HCT116 (cell line): Measurements from ENCODE around the gene NOL4L.

Experiments used
- EZH2 ChIP-seq: fragments of 200-600 bp; sonication (generic); IDR thresholded peaks from 2 replicates; pipeline ENCODE4 v1.6.1; 2017; ENCODE audit warnings: antibody characterized with exemption, mixed run types
- EZH2phosphoT487 ChIP-seq: fragments of 200-600 bp; IDR thresholded peaks from 2 replicates; pipeline ENCODE4 v1.6.1; 2018; ENCODE audit warnings: antibody characterized with exemption, borderline replicate concordance
- JUND ChIP-seq: IDR thresholded peaks from 2 replicates; pipeline ENCODE4 v1.6.1; 2012
- POLR2A ChIP-seq: IDR thresholded peaks from 2 replicates; pipeline ENCODE4 v1.7.0; 2011; ENCODE audit warnings: borderline replicate concordance; ENCODE audit not compliant: insufficient read depth, insufficient read length; ENCODE audit errors: extremely low read depth
- YY1 ChIP-seq: IDR thresholded peaks from 2 replicates; pipeline ENCODE4 v1.6.1; 2011; ENCODE audit warnings: low read length, low read depth, moderate library complexity, mild to moderate bottlenecking; ENCODE audit not compliant: insufficient replicate concordance; ENCODE audit errors: extremely low read depth
- TF ChIP-seq, protein P1 (sequence below), 3 experiments: fragments of 200-600 bp in 1 of 3; sonication (generic) in 1 of 3; IDR thresholded peaks in 2 of 3; conservative IDR thresholded peaks in 1 of 3; 2 replicates each; pipeline ENCODE4 v1.5.1; 2012 to 2017; ENCODE audit warnings: low read depth in 2 of 3, low read length in 2 of 3, antibody characterized with exemption in 1 of 3, borderline replicate concordance in 1 of 3, control low read depth in 1 of 3, mild to moderate bottlenecking in 1 of 3, mixed read lengths in 1 of 3, mixed run types in 1 of 3, moderate library complexity in 1 of 3; ENCODE audit not compliant: insufficient read depth in 1 of 3
- TF ChIP-seq, protein P2 (sequence below): IDR thresholded peaks from 2 replicates; pipeline ENCODE4 v1.6.1; 2012

DNA sequence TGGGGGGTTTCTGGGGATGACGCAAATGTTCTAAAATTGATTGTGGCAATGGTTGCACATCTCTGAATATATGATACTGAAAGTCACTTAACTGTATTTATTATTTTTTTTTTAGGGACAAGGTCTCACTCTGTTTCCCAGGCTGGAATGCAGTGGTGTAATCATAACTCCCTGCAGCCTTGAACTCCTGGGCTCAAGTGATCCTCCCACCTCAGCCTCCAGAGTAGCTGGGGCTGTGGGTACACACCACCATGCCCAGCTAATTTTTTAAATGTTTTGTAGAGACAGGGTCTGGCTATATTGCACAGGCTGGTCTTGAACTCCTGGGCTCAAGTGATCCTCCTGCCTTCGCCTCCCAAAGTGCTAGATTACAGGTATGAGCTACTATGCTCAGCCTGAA is 33.4 kb downstream of the NOL4L start:
- TF ChIP-seq, protein P1, sequence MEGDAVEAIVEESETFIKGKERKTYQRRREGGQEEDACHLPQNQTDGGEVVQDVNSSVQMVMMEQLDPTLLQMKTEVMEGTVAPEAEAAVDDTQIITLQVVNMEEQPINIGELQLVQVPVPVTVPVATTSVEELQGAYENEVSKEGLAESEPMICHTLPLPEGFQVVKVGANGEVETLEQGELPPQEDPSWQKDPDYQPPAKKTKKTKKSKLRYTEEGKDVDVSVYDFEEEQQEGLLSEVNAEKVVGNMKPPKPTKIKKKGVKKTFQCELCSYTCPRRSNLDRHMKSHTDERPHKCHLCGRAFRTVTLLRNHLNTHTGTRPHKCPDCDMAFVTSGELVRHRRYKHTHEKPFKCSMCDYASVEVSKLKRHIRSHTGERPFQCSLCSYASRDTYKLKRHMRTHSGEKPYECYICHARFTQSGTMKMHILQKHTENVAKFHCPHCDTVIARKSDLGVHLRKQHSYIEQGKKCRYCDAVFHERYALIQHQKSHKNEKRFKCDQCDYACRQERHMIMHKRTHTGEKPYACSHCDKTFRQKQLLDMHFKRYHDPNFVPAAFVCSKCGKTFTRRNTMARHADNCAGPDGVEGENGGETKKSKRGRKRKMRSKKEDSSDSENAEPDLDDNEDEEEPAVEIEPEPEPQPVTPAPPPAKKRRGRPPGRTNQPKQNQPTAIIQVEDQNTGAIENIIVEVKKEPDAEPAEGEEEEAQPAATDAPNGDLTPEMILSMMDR (IDR thresholded peaks at IDR 0.05 in 2 of 3, conservative IDR thresholded peaks at IDR 0.05 in 1 of 3; ENCODE audit: borderline replicate concordance in 1 of 3, insufficient read depth in 1 of 3, low read depth in 2 of 3, low read length in 2 of 3), result no peak
- no peak for TF ChIP-seq EZH2phosphoT487
- TF ChIP-seq YY1, result no peak
- TF ChIP-seq JUND, result no peak
- no peak for TF ChIP-seq EZH2
- TF ChIP-seq, protein P2, sequence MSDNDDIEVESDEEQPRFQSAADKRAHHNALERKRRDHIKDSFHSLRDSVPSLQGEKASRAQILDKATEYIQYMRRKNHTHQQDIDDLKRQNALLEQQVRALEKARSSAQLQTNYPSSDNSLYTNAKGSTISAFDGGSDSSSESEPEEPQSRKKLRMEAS, result no peak
- TF ChIP-seq POLR2A, result no peak
